Activated CD4-positive, alpha-beta T cell treated with anti-CD3 and anti-CD28 coated beads for 1 hour (primary cell): ENCODE data around the gene HTR1D.
"Not testable (repeated sequence)": the region's sequence is repeated elsewhere in the genome, so short reads cannot be mapped to it uniquely, and the experiment has no call there.

ENCODE experiments used
- DNase-seq: peaks from one replicate; pipeline ENCODE4 v3.0.0-alpha.2; 2020

HTR1D gene

GRCh38 chr1:23217421-23218115 lies at the start of gene HTR1D:
Gene HTR1D (minus strand): TSS chr1:23217502. CDS start chr1:23194219, 23,283 bp downstream.
- DNase-seq: no peak

GRCh38 chr1:23263380-23263887 lies 46.1 kb upstream of the HTR1D start:
- no peak for DNase-seq

- not testable (repeated sequence) for DNase-seq
Measured at GRCh38 chr1:23258082-23258481, 40.8 kb upstream of the HTR1D start.

GRCh38 chr1:23257371-23257770 lies 40.1 kb upstream of the HTR1D start:
- not testable (repeated sequence) for DNase-seq

- no peak for DNase-seq
Measured at GRCh38 chr1:23254584-23254983, 37.3 kb upstream of the HTR1D start.

GRCh38 chr1:23251812-23252211 lies 34.5 kb upstream of the HTR1D start:
- DNase-seq: no peak

GRCh38 chr1:23249787-23250454 lies 32.6 kb upstream of the HTR1D start:
- DNase-seq: no peak

GRCh38 chr1:23247276-23247675 lies 30.0 kb upstream of the HTR1D start:
- no peak for DNase-seq

- DNase-seq: no peak
Measured at GRCh38 chr1:23246274-23246673, 29.0 kb upstream of the HTR1D start.

GRCh38 chr1:23244256-23244761 lies 27.0 kb upstream of the HTR1D start:
- DNase-seq: no peak

- DNase-seq: no peak
Measured at GRCh38 chr1:23242414-23242813, 25.1 kb upstream of the HTR1D start.

- no peak for DNase-seq
Measured at GRCh38 chr1:23239638-23240295, 22.5 kb upstream of the HTR1D start.

- DNase-seq: no peak
Measured at GRCh38 chr1:23238565-23238964, 21.3 kb upstream of the HTR1D start.

GRCh38 chr1:23237508-23237907 lies 20.2 kb upstream of the HTR1D start:
- no peak for DNase-seq

GRCh38 chr1:23227806-23228205 lies 10.5 kb upstream of the HTR1D start:
- no peak for DNase-seq

GRCh38 chr1:23224739-23225648 lies 7.7 kb upstream of the HTR1D start:
- no peak for DNase-seq

- DNase-seq: not testable (repeated sequence)
Measured at GRCh38 chr1:23223963-23224362, 6.7 kb upstream of the HTR1D start.

- DNase-seq: not testable (repeated sequence)
Measured at GRCh38 chr1:23223490-23223951, 6.2 kb upstream of the HTR1D start.

- DNase-seq: no peak
Measured at GRCh38 chr1:23222742-23223141, 5.4 kb upstream of the HTR1D start.

- no peak for DNase-seq
Measured at GRCh38 chr1:23222331-23222730, 5.0 kb upstream of the HTR1D start.

GRCh38 chr1:23221107-23221506 lies 3.8 kb upstream of the HTR1D start:
- DNase-seq: no peak

- DNase-seq: no peak
Measured at GRCh38 chr1:23216771-23217420, 406 bp downstream of the HTR1D start.
